CD14-positive monocyte (primary cell): ENCODE results near the gene ST8SIA6. TPM values are rescaled to one million over a fixed set of nuclear protein-coding genes. Genes with fewer than 3 reads are reported as not detected.

ENCODE experiments used
- DNase-seq, 3 donors: peaks; one replicate each; pipeline ENCODE4 v3.0.0-alpha.2; 2011 to 2022
- H2AFZ ChIP-seq: 2 replicates; pipeline ENCODE4 v1.6.0; 2012; ENCODE audit warnings: mild to moderate bottlenecking, low read depth, low read length, inconsistent platforms; ENCODE audit not compliant: insufficient read depth, poor library complexity, severe bottlenecking
- H3K27ac ChIP-seq, 2 donors: 1 replicate in 1 of 2; 2 replicates in 1 of 2; pipeline ENCODE4 v1.5.1; 2012 to 2013; ENCODE audit warnings: low read length in 2 of 2, control low read depth in 1 of 2, inconsistent platforms in 1 of 2, low read depth in 1 of 2, mild to moderate bottlenecking in 1 of 2
- H3K27me3 ChIP-seq, 2 donors: one replicate each; pipeline versions ENCODE4 v1.6.0 to v1.6.1; 2011 to 2013; ENCODE audit warnings: low read length in 2 of 2; ENCODE audit not compliant: control insufficient read depth in 2 of 2, insufficient read depth in 2 of 2
- H3K36me3 ChIP-seq, 2 donors: replicated peaks in 1 of 2; 1 replicate in 1 of 2; 2 replicates in 1 of 2; pipeline versions ENCODE4 v1.5.1 to v1.6.1; 2012 to 2013; ENCODE audit warnings: low read length in 2 of 2, control low read depth in 1 of 2, inconsistent platforms in 1 of 2, mild to moderate bottlenecking in 1 of 2; ENCODE audit not compliant: insufficient read depth in 2 of 2, control insufficient read depth in 1 of 2
- H3K4me1 ChIP-seq, 2 donors: 1 replicate in 1 of 2; 2 replicates in 1 of 2; pipeline versions ENCODE4 v1.5.1 to v1.6.1; 2012 to 2013; ENCODE audit warnings: low read length in 2 of 2, control low read depth in 1 of 2, inconsistent platforms in 1 of 2, mild to moderate bottlenecking in 1 of 2, moderate library complexity in 1 of 2; ENCODE audit not compliant: insufficient read depth in 2 of 2, control insufficient read depth in 1 of 2
- H3K4me2 ChIP-seq: replicated peaks from 2 replicates; pipeline ENCODE3; 2012; ENCODE audit warnings: low read length, moderate library complexity, mild to moderate bottlenecking; ENCODE audit not compliant: poor library complexity, severe bottlenecking; ENCODE audit errors: extremely low read depth
- H3K4me3 ChIP-seq, 3 experiments: fragments of 200-600 bp in 1 of 3; sonication (generic) in 1 of 3; replicated peaks in 1 of 3; 1 replicate in 2 of 3; 2 replicates in 1 of 3; pipeline ENCODE4 v1.5.1; 2011 to 2013; ENCODE audit warnings: low read length in 3 of 3, mild to moderate bottlenecking in 3 of 3, control low read depth in 2 of 3, low read depth in 2 of 3, inconsistent platforms in 1 of 3, moderate library complexity in 1 of 3
- H3K79me2 ChIP-seq: 2 replicates; pipeline ENCODE4 v1.6.0; 2012; ENCODE audit warnings: mild to moderate bottlenecking, control low read depth, inconsistent platforms, low read length, moderate library complexity; ENCODE audit not compliant: insufficient read depth
- H3K9ac ChIP-seq: 2 replicates; pipeline ENCODE4 v1.6.0; 2017; ENCODE audit warnings: low read length, mild to moderate bottlenecking; ENCODE audit not compliant: insufficient read depth, poor library complexity, severe bottlenecking
- H3K9me3 ChIP-seq, 2 donors: replicated peaks in 1 of 2; 1 replicate in 1 of 2; 2 replicates in 1 of 2; pipeline versions ENCODE4 v1.5.1 to v1.6.1; 2012 to 2013; ENCODE audit warnings: low read length in 2 of 2, control low read depth in 1 of 2; ENCODE audit not compliant: control insufficient read depth in 1 of 2, insufficient read depth in 1 of 2
- H4K20me1 ChIP-seq: 2 replicates; pipeline ENCODE4 v1.6.0; 2012; ENCODE audit warnings: mild to moderate bottlenecking, low read length, control low read depth, moderate library complexity; ENCODE audit not compliant: insufficient read depth
- H3K27ac Mint-ChIP-seq, 7 donors: one replicate each; pipeline ENCODE4 v1.8.0; 2020; ENCODE audit warnings: mild to moderate bottlenecking in 7 of 7, mixed read lengths in 7 of 7, moderate library complexity in 6 of 7, inconsistent platforms in 2 of 7
- H3K27me3 Mint-ChIP-seq, 3 donors: one replicate each; pipeline ENCODE4 v1.8.0; 2021 to 2022; ENCODE audit warnings: low read depth in 3 of 3, mild to moderate bottlenecking in 3 of 3, mixed read lengths in 3 of 3, moderate library complexity in 3 of 3, inconsistent platforms in 1 of 3
- H3K36me3 Mint-ChIP-seq, 2 donors: one replicate each; pipeline ENCODE4 v1.8.0; 2020; ENCODE audit warnings: mixed read lengths in 2 of 2, inconsistent platforms in 1 of 2, mild to moderate bottlenecking in 1 of 2
- H3K4me1 Mint-ChIP-seq: one replicate; pipeline ENCODE4 v1.8.0; 2020; ENCODE audit warnings: mild to moderate bottlenecking, mixed read lengths
- H3K4me3 Mint-ChIP-seq, 2 donors: one replicate each; pipeline ENCODE4 v1.8.0; 2020; ENCODE audit warnings: mild to moderate bottlenecking in 2 of 2, mixed read lengths in 2 of 2, moderate library complexity in 1 of 2
- H3K9me3 Mint-ChIP-seq, 7 donors: one replicate each; pipeline ENCODE4 v1.8.0; 2020 to 2022; ENCODE audit warnings: mixed read lengths in 7 of 7, mild to moderate bottlenecking in 6 of 7, moderate library complexity in 6 of 7, inconsistent platforms in 2 of 7
- CTCF ChIP-seq: fragments of 200-600 bp; IDR thresholded peaks from one replicate; pipeline ENCODE4 v1.8.0; 2022; ENCODE audit warnings: antibody characterized with exemption, mild to moderate bottlenecking
- WGBS: methylation state at CpG from one replicate; pipeline ENCODE4 v1.1.5; 2013; ENCODE audit warnings: missing lambda C conversion rate; ENCODE audit not compliant: insufficient coverage; 5-methylcytosine and 5-hydroxymethylcytosine counted together
- intact Hi-C, 2 donors: fragments of 100-400 bp; cut with micrococcal nuclease; formaldehyde crosslinking; loops; one replicate each; pipeline versions ENCODE4 v1.15.0 to v1.15.1; 2023
- polyA plus RNA-seq, 3 donors: library from polyadenylated mRNA; depleted of rRNA in 1 of 3; unstranded in 2 of 3; stranded (reverse) in 1 of 3; fragments of 300-500 nt in 2 of 3; fragments of >200 nt in 1 of 3; fragmentation: Illumina TruSeq in 2 of 3; gene quantifications; 1 replicate in 2 of 3; 2 replicates in 1 of 3; pipeline ENCODE4 v1.2.3, GENCODE V29; 2012 to 2021

ST8SIA6 gene
- polyA plus RNA-seq, 3 donors: 0.11 TPM; not detected in 2

GRCh38 chr10:17365402-17365801 lies 89.0 kb downstream of the ST8SIA6 start:
- Mint-ChIP-seq H3K4me3 (no peak overlapping the region), H3K9me3 (peaks cover 0 to 20% (median 11%) of the 10 kb centered on the region in 7 donors), H3K36me3 (no peaks in the 10 kb centered on the region), H3K4me1 (no peaks in the 10 kb centered on the region), H3K27me3 (peaks cover 0 to 3% (median 0%) of the 10 kb centered on the region in 3 donors), H3K27ac (no peak overlapping the region)
- Histone ChIP-seq H2AFZ (no peak overlapping the region), H3K9me3 (no peaks in the 10 kb centered on the region), H4K20me1 (no peaks in the 10 kb centered on the region), H3K79me2 (no peaks in the 10 kb centered on the region), H3K36me3 (no peaks in the 10 kb centered on the region), H3K4me3 (no peak overlapping the region), H3K27me3 (no peaks in the 10 kb centered on the region), H3K27ac (no peak overlapping the region), H3K4me1 (no peaks in the 10 kb centered on the region), H3K4me2 (no peak overlapping the region), H3K9ac (no peak overlapping the region)
- WGBS: 100% methylated on average over 1 of the region's 1 CpG
- DNase-seq: no peak
- intact Hi-C loops: no loop called here
- TF ChIP-seq CTCF: no peak

DNA sequence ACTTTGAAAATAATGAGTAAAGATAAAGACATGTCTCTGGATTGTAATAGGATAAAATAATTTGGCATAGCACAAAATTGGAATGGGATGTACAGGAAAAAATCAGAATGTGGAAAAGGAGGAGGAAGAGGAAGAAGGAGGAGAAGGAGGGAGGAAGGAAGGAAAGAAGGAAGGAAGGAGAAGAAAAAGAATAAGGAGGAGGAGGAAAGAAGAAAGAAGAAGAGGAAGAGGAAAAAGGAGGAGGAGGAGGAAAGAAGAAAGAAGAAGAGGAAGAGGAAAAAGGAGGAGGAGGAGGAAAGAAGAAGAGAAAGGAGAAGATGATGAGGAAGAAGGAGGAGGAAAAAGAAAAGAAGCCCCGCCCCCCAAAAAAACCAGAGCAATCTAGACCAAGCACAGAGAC lies 95.9 kb downstream of the ST8SIA6 start:
- Histone ChIP-seq H3K9ac (no peak overlapping the region), H3K27me3 (no peaks in the 10 kb centered on the region), H3K36me3 (no peaks in the 10 kb centered on the region), H4K20me1 (no peaks in the 10 kb centered on the region), H3K4me2 (no peak overlapping the region), H3K27ac (no peak overlapping the region), H3K4me3 (no peak overlapping the region), H2AFZ (no peak overlapping the region), H3K4me1 (no peaks in the 10 kb centered on the region), H3K9me3 (no peaks in the 10 kb centered on the region), H3K79me2 (no peaks in the 10 kb centered on the region)
- H3K4me3 Mint-ChIP-seq: no peak overlapping the region
- no peak for TF ChIP-seq CTCF
- DNase-seq: no peak
- no peaks in the 10 kb centered on the region for H3K36me3 Mint-ChIP-seq
- no peak overlapping the region for H3K27ac Mint-ChIP-seq
- no CpG with 5 or more reads among the region's 1 CpG for WGBS
- H3K27me3 Mint-ChIP-seq: no peaks in the 10 kb centered on the region
- H3K9me3 Mint-ChIP-seq: peaks cover 0 to 3% (median 2%) of the 10 kb centered on the region in 7 donors
- intact Hi-C loops: no loop called here
- H3K4me1 Mint-ChIP-seq: no peaks in the 10 kb centered on the region
